NCI-H146 treated with DMSO at 0.1 percent for 48 hours (cell line): ENCODE results near the gene PTGDR2.
A peak's percentile ranks its signal among the peaks of the same experiment; 100 is the strongest.

ENCODE experiments used
- DNase-seq: peaks from one replicate; lab custom pipeline; 2025; ENCODE audit not compliant: unreplicated experiment; lab: John Stamatoyannopoulos, UW

The PTGDR2 gene

GRCh38 chr11:60874421-60875365 lies 18.9 kb upstream of the PTGDR2 start:
- DNase-seq, result no peak

- DNase-seq, result no peak
Observed at GRCh38 chr11:60873533-60873932, 17.8 kb upstream of the PTGDR2 start.

- no peak for DNase-seq
Observed at GRCh38 chr11:60872961-60873524, 17.3 kb upstream of the PTGDR2 start.

- no peak for DNase-seq
Observed at GRCh38 chr11:60872124-60872960, 16.6 kb upstream of the PTGDR2 start.

GRCh38 chr11:60871378-60872061 lies 15.8 kb upstream of the PTGDR2 start:
- no peak for DNase-seq

GRCh38 chr11:60870733-60871377 lies 15.1 kb upstream of the PTGDR2 start:
- DNase-seq, result no peak

GRCh38 chr11:60870276-60870675 lies 14.5 kb upstream of the PTGDR2 start:
- peak; percentile 24 for DNase-seq

GRCh38 chr11:60869451-60869825 lies 13.7 kb upstream of the PTGDR2 start:
- no peak for DNase-seq

- no peak for DNase-seq
Observed at GRCh38 chr11:60868682-60869450, 13.1 kb upstream of the PTGDR2 start.

GRCh38 chr11:60867871-60868681 lies 12.3 kb upstream of the PTGDR2 start:
- no peak for DNase-seq

GRCh38 chr11:60866911-60867870 lies 11.4 kb upstream of the PTGDR2 start, which contains the start of gene ZP1:
Gene ZP1, plus strand, starts transcription at chr11:60867542. Its CDS starts 20 bp downstream, at chr11:60867562.
- peak; percentile 67 for DNase-seq

GRCh38 chr11:60864856-60865513 lies 9.2 kb upstream of the PTGDR2 start:
- no peak for DNase-seq

GRCh38 chr11:60863550-60864521 lies 8.1 kb upstream of the PTGDR2 start:
- no peak for DNase-seq

- no peak for DNase-seq
Observed at GRCh38 chr11:60862171-60862570, 6.4 kb upstream of the PTGDR2 start.

GRCh38 chr11:60860943-60861342 lies 5.2 kb upstream of the PTGDR2 start:
- DNase-seq, result peak; percentile 2
